ENCODE results near the gene RAPGEF6. TPM values are rescaled to one million over a fixed set of nuclear protein-coding genes. Genes with fewer than 3 reads are reported as not detected.

The RAPGEF6 gene
- total RNA-seq, 2 donors from 2014 or later = 8.6 to 13.0 TPM

DNA sequence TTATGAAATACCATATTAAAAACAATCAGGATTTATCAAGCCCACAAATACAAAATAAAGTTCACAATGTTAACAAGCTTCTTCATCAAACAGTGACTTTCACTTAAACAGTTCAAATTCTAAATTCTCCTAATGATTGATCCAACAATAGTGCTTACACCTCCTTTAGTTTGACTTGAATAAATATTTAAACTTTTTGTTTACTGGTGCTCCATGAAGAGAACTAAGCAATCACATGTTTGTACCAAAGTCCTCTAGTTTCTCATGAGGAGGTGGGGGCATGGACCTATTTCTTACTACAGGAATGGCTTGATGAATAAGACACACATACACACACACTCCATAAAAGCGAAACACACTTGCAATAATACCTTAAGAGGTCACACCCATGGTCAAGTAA, 95.8 kb downstream of the RAPGEF6 start:
- no peaks in the 10 kb centered on the region for H3K9me3 ChIP-seq
- no peak overlapping the region for H3K4me3 ChIP-seq
- no peak overlapping the region for H3K27ac ChIP-seq
- intact Hi-C loops (cut with DNase I) = no loop called here
- no peak for ATAC-seq
- no peak for TF ChIP-seq POLR2A (IDR thresholded peaks at IDR 0.05)
- no peak for TF ChIP-seq CTCF (IDR thresholded peaks at IDR 0.05)
- H3K27me3 ChIP-seq = no peaks in the 10 kb centered on the region
- H3K36me3 ChIP-seq (replicated peaks in 1 of 2; ENCODE audit: insufficient read depth in 1 of 2, low read depth in 2 of 2) = peaks cover 0 to 2% of the 10 kb centered on the region in 2 donors
- no peak for DNase-seq
- H3K4me1 ChIP-seq = no peaks in the 10 kb centered on the region
- 96 to 100% methylated on average over 1 of the region's 1 CpG for WGBS, 2 donors

- peaks cover 0 to 2% of the 10 kb centered on the region in 2 donors for H3K36me3 ChIP-seq (replicated peaks in 1 of 2; ENCODE audit: insufficient read depth in 1 of 2, low read depth in 2 of 2)
- TF ChIP-seq POLR2A (IDR thresholded peaks at IDR 0.05) (no peak), CTCF (IDR thresholded peaks at IDR 0.05) (no peak)
- H3K4me3 ChIP-seq = no peak overlapping the region
- no peak overlapping the region for H3K27ac ChIP-seq
- no peaks in the 10 kb centered on the region for H3K27me3 ChIP-seq
- no peak for ATAC-seq
- DNase-seq = no peak
- H3K4me1 ChIP-seq = no peaks in the 10 kb centered on the region
- no peaks in the 10 kb centered on the region for H3K9me3 ChIP-seq
- WGBS, 2 donors = 81 to 87% methylated on average over 3 of the region's 3 CpGs
- intact Hi-C loops (cut with DNase I) = no loop called here
These were observed 96.8 kb downstream of the RAPGEF6 start for GRCh38 chr5:131538177-131538593.

GRCh38 chr5:131536850-131537448, 98.1 kb downstream of the RAPGEF6 start:
- Histone ChIP-seq H3K4me3 (no peak overlapping the region), H3K4me1 (no peaks in the 10 kb centered on the region), H3K36me3 (replicated peaks in 1 of 2; ENCODE audit: insufficient read depth in 1 of 2, low read depth in 2 of 2) (peaks cover 0 to 2% of the 10 kb centered on the region in 2 donors), H3K27me3 (no peaks in the 10 kb centered on the region), H3K27ac (no peak overlapping the region), H3K9me3 (no peaks in the 10 kb centered on the region)
- DNase-seq = no peak
- WGBS, 2 donors = 75 to 76% methylated on average over 2 of the region's 2 CpGs
- no peak for ATAC-seq
- TF ChIP-seq CTCF (IDR thresholded peaks at IDR 0.05) = no peak
- no peak for TF ChIP-seq POLR2A (IDR thresholded peaks at IDR 0.05)
- intact Hi-C loops (cut with DNase I) = no loop called here

GRCh38 chr5:131536211-131536826, 98.7 kb downstream of the RAPGEF6 start:
- no peaks in the 10 kb centered on the region for H3K27me3 ChIP-seq
- H3K27ac ChIP-seq = no peak overlapping the region
- H3K36me3 ChIP-seq (replicated peaks in 1 of 2; ENCODE audit: insufficient read depth in 1 of 2, low read depth in 2 of 2) = peaks cover 0 to 2% of the 10 kb centered on the region in 2 donors
- H3K4me3 ChIP-seq = no peak overlapping the region
- H3K9me3 ChIP-seq = no peaks in the 10 kb centered on the region
- no peaks in the 10 kb centered on the region for H3K4me1 ChIP-seq
- 75 to 82% methylated on average over 6 of the region's 6 CpGs for WGBS, 2 donors
- ATAC-seq (no peak), DNase-seq (no peak)
- intact Hi-C loops (cut with DNase I) = no loop called here
- TF ChIP-seq CTCF (IDR thresholded peaks at IDR 0.05) = no peak
- no peak for TF ChIP-seq POLR2A (IDR thresholded peaks at IDR 0.05)

GRCh38 chr5:131534974-131535373, 100.1 kb downstream of the RAPGEF6 start:
- no peak overlapping the region for H3K27ac ChIP-seq
- no peak for TF ChIP-seq CTCF (IDR thresholded peaks at IDR 0.05)
- TF ChIP-seq POLR2A (IDR thresholded peaks at IDR 0.05) = no peak
- H3K36me3 ChIP-seq (replicated peaks in 1 of 2; ENCODE audit: insufficient read depth in 1 of 2, low read depth in 2 of 2) = no peaks in the 10 kb centered on the region
- ATAC-seq (no peak), DNase-seq (no peak)
- intact Hi-C loops (cut with DNase I) = no loop called here
- no peaks in the 10 kb centered on the region for H3K27me3 ChIP-seq
- no peaks in the 10 kb centered on the region for H3K4me1 ChIP-seq
- 72% methylated on average over 2 of the region's 2 CpGs for WGBS, 2 donors
- H3K9me3 ChIP-seq = no peaks in the 10 kb centered on the region
- no peak overlapping the region for H3K4me3 ChIP-seq

All from body of pancreas (tissue), 4 donors.